ENCODE results near the gene EHMT1.
A peak's percentile ranks its signal among the peaks of the same experiment; 100 is the strongest.

The EHMT1 gene

DNA sequence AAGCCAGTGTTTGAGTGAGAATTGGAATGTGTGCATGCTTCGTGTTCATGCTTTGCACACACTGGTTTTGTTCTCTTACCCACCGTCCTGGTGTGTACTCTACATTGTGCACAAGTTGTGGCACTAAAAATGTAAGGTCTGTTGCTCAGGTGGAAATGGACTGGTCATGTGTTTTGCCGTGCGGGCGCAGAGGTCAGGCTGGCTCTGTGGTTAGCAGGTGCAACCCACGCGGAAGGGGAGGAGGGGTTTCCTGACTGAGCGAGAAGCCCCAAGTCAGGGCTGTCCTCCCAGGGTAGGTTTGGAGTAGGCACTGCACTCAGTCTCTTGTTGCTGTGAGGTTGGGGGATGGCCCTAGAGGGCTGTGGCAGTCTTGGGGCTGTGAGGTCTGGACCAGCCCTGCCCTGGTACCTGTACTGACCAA is 86.6 kb downstream of the EHMT1 start:
- DNase-seq (ENCODE audit: low read depth), result no peak
- H3K4me3 ChIP-seq (ENCODE audit: low read length), result no peak overlapping the region
- TF ChIP-seq, protein P1, sequence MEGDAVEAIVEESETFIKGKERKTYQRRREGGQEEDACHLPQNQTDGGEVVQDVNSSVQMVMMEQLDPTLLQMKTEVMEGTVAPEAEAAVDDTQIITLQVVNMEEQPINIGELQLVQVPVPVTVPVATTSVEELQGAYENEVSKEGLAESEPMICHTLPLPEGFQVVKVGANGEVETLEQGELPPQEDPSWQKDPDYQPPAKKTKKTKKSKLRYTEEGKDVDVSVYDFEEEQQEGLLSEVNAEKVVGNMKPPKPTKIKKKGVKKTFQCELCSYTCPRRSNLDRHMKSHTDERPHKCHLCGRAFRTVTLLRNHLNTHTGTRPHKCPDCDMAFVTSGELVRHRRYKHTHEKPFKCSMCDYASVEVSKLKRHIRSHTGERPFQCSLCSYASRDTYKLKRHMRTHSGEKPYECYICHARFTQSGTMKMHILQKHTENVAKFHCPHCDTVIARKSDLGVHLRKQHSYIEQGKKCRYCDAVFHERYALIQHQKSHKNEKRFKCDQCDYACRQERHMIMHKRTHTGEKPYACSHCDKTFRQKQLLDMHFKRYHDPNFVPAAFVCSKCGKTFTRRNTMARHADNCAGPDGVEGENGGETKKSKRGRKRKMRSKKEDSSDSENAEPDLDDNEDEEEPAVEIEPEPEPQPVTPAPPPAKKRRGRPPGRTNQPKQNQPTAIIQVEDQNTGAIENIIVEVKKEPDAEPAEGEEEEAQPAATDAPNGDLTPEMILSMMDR (conservative IDR thresholded peaks at IDR 0.05; ENCODE audit: low read length), result no peak

- TF ChIP-seq, protein P1 (conservative IDR thresholded peaks at IDR 0.05; ENCODE audit: low read length), result no peak
- H3K4me3 ChIP-seq (ENCODE audit: low read length), result no peak overlapping the region
- no peak for DNase-seq (ENCODE audit: low read depth)
These were observed 87.1 kb downstream of the EHMT1 start for GRCh38 chr9:137705906-137706305.

GRCh38 chr9:137707361-137707760 is 88.6 kb downstream of the EHMT1 start:
- DNase-seq (ENCODE audit: low read depth), result peak; percentile 11
- TF ChIP-seq, protein P1 (conservative IDR thresholded peaks at IDR 0.05; ENCODE audit: low read length), result no peak
- no peak overlapping the region for H3K4me3 ChIP-seq (ENCODE audit: low read length)

DNA sequence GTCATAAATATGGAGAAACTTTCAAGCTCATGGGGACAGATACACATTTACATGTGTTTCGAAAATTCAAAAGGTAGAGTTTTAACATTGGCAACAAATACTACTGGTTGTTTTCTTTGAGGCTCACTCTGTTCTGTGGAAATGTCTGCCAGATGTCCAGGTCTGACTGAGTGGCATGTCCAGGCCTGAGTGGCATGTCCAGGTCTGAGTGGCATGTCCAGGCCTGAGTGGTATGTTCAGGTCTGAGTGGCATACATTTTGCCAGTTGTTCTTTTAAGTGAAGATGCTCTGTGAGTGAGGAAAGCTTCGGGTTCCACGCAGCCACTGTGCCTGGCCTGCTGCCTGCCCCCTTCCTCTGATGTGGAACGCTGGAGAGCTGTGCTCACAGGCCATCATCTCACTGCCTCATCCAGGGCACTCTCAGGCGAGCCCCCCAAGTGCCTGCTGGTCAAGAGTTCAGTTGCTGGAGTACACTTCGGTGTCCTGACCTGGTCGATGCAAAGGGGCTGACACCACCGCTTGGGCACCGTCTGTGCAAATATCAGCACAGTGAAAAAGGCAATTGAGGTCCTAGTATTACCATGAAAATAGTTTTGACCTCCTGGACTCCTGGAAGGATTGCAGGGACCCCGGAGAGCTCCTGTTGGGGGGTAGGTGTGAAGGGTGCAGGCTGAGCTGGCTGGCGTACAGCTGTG is 89.9 kb downstream of the EHMT1 start:
- DNase-seq (ENCODE audit: low read depth), result no peak
- TF ChIP-seq, protein P1 (conservative IDR thresholded peaks at IDR 0.05; ENCODE audit: low read length), result no peak
- H3K4me3 ChIP-seq (ENCODE audit: low read length), result no peak overlapping the region

- no peak for DNase-seq (ENCODE audit: low read depth)
- TF ChIP-seq, protein P1 (conservative IDR thresholded peaks at IDR 0.05; ENCODE audit: low read length), result no peak
- H3K4me3 ChIP-seq (ENCODE audit: low read length), result no peak overlapping the region
These were observed 90.8 kb downstream of the EHMT1 start for GRCh38 chr9:137709411-137710101.

DNA sequence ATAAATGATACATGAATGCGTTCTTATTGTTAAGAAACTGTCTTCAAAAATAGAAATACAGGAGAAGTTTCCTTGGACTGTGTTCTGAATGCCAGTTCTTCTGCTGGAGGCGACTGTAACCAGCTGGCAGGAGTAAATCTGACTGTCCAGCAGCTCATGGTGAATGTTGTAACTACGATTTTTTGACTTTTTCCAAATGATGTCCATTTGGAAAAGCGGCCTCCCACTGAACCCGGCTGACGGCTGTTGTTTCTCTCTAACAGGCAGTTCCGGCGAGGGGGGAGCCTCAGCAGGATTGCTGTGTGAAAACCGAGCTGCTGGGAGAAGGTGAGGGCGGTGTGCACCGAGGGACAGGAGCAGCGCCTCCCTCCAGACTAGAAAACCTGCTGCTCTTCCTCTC is 91.9 kb downstream of the EHMT1 start:
- DNase-seq (ENCODE audit: low read depth), result no peak
- TF ChIP-seq, protein P1 (conservative IDR thresholded peaks at IDR 0.05; ENCODE audit: low read length), result no peak
- no peak overlapping the region for H3K4me3 ChIP-seq (ENCODE audit: low read length)

- TF ChIP-seq, protein P1 (conservative IDR thresholded peaks at IDR 0.05; ENCODE audit: low read length), result no peak
- no peak overlapping the region for H3K4me3 ChIP-seq (ENCODE audit: low read length)
- DNase-seq (ENCODE audit: low read depth), result no peak
These were observed 92.9 kb downstream of the EHMT1 start for GRCh38 chr9:137711678-137712105.
